ENCODE results near the gene LMLN.

The LMLN gene

GRCh38 chr3:198092276-198092675 lies 132.3 kb downstream of the LMLN start:
- DNase-seq (ENCODE audit: low read depth) = no peak
- TF ChIP-seq CTCF (IDR thresholded peaks at IDR 0.05; ENCODE audit: control insufficient read depth, insufficient read depth, low read depth, low read length, missing control alignments) = no peak
- no peak overlapping the region for H3K4me3 ChIP-seq (ENCODE audit: control insufficient read depth, low read depth, low read length)

GRCh38 chr3:198093112-198093679 lies 133.2 kb downstream of the LMLN start:
- no peak for TF ChIP-seq CTCF (IDR thresholded peaks at IDR 0.05; ENCODE audit: control insufficient read depth, insufficient read depth, low read depth, low read length, missing control alignments)

More at GRCh38 chr3:198093112-198093679, 133.2 kb downstream of the LMLN start:
- H3K4me3 ChIP-seq (ENCODE audit: control insufficient read depth, low read depth, low read length) = no peak overlapping the region
- no peak for DNase-seq (ENCODE audit: low read depth)
